CD4-positive, alpha-beta T cell treated with Interleukin-6 for 4 hours (primary cell): ENCODE data around the gene INTS11.
"Not testable (repeated sequence)": the region's sequence is repeated elsewhere in the genome, so short reads cannot be mapped to it uniquely, and the experiment has no call there.

Experiments used
- DNase-seq: peaks from one replicate; pipeline ENCODE4 v3.0.0-alpha.2; 2020; ENCODE audit warnings: mixed read lengths

INTS11 gene

GRCh38 chr1:1324524-1325287 is at the start of gene INTS11, which contains the start of gene CPTP:
Gene INTS11, minus strand, starts transcription at chr1:1324660. Its CDS starts 52 bp downstream, at chr1:1324608.
Gene CPTP, plus strand, starts transcription at chr1:1324802. Its CDS starts 2,109 bp downstream, at chr1:1326911.
- DNase-seq = peak; percentile 97

- no peak for DNase-seq
Measured at GRCh38 chr1:1373815-1374588, 49.5 kb upstream of the INTS11 start.

GRCh38 chr1:1373051-1373814 is 48.8 kb upstream of the INTS11 start:
- no peak for DNase-seq

- DNase-seq = peak; percentile 80
Measured at GRCh38 chr1:1371746-1372711, 47.6 kb upstream of the INTS11 start.

GRCh38 chr1:1371364-1371745 is 46.9 kb upstream of the INTS11 start:
- peak; percentile 42 for DNase-seq

GRCh38 chr1:1370771-1371300 is 46.4 kb upstream of the INTS11 start:
- DNase-seq = no peak

GRCh38 chr1:1370094-1370493 is 45.6 kb upstream of the INTS11 start:
- DNase-seq = not testable (repeated sequence)

GRCh38 chr1:1367315-1367714 is 42.9 kb upstream of the INTS11 start:
- DNase-seq = no peak

GRCh38 chr1:1366699-1367066 is 42.2 kb upstream of the INTS11 start:
- DNase-seq = no peak

- DNase-seq = no peak
Measured at GRCh38 chr1:1365875-1366698, 41.6 kb upstream of the INTS11 start.

- no peak for DNase-seq
Measured at GRCh38 chr1:1364266-1364665, 39.8 kb upstream of the INTS11 start.

- no peak for DNase-seq
Measured at GRCh38 chr1:1361982-1362423, 37.5 kb upstream of the INTS11 start.

GRCh38 chr1:1361233-1361981 is 36.9 kb upstream of the INTS11 start:
- no peak for DNase-seq

GRCh38 chr1:1360506-1361169 is 36.2 kb upstream of the INTS11 start:
- DNase-seq = no peak

- DNase-seq = no peak
Measured at GRCh38 chr1:1359664-1360468, 35.4 kb upstream of the INTS11 start.

- peak; percentile 16 for DNase-seq
Measured at GRCh38 chr1:1359308-1359663, 34.8 kb upstream of the INTS11 start.

- no peak for DNase-seq
Measured at GRCh38 chr1:1358433-1359271, 34.2 kb upstream of the INTS11 start, which contains the start of gene MXRA8. Gene MXRA8, minus strand, starts transcription at chr1:1358555. Its CDS starts 51 bp downstream, at chr1:1358504.
